Brain microvascular endothelial cell (primary cell): Measurements from ENCODE around the gene PEX1.
"Not testable (repeated sequence)": the region's sequence is repeated elsewhere in the genome, so short reads cannot be mapped to it uniquely, and the experiment has no call there.

Experiments used
- DNase-seq: peaks from one replicate; pipeline ENCODE4 v3.0.0-alpha.2; 2020
- H3K27ac ChIP-seq: fragments of 250-450 bp; sonication (Bioruptor Pico); 2 replicates; pipeline ENCODE4 v1.5.1; 2020; ENCODE audit warnings: mild to moderate bottlenecking, moderate library complexity
- H3K27me3 ChIP-seq: fragments of 250-450 bp; sonication (Bioruptor Pico); replicated peaks from 2 replicates; pipeline ENCODE4 v1.5.1; 2020; ENCODE audit warnings: mild to moderate bottlenecking
- H3K36me3 ChIP-seq: fragments of 250-450 bp; sonication (Bioruptor Pico); replicated peaks from 2 replicates; pipeline ENCODE4 v1.5.1; 2020; ENCODE audit warnings: mild to moderate bottlenecking
- H3K4me3 ChIP-seq: 2 replicates; pipeline ENCODE4 v1.5.1; 2011; ENCODE audit warnings: low read depth, mild to moderate bottlenecking, control low read depth, low read length, moderate library complexity
- in situ Hi-C: cut with HindIII; loops from 2 replicates; pipeline ENCODE4 v1.10.0; 2017; ENCODE audit warnings: low sequenced_read_pairs, low pct_ligation_motif_present
- TF ChIP-seq, protein P1 (sequence below): IDR thresholded peaks from 2 replicates; pipeline ENCODE4 v1.5.1; 2011; ENCODE audit warnings: low read depth, mild to moderate bottlenecking, moderate library complexity, low read length, control low read depth, inconsistent platforms; ENCODE audit errors: missing control alignments

PEX1 gene

GRCh38 chr7:92496876-92497275 lies 31.4 kb downstream of the PEX1 start:
- in situ Hi-C loops: no loop called here

DNA sequence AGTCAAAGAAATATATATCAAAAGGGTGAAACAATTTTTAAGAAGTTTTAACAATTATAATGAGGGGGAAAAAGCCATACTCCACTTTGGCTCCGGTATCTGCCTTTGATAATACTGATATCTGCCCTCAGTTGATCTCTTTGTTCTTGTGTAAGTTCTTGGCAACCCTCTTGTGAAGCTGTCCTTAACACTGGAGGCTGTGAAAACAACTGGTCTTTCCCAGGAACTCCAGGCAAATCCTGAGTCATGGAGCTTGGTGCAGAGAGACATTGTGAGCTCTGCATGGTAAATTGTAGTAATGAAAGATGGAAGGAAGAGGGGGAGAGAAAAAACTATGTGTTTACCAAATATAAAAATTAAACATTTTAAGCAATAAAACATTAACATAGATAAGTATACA lies 38.7 kb downstream of the PEX1 start:
- Histone ChIP-seq H3K4me3 (no peak overlapping the region), H3K27ac (no peak overlapping the region), H3K27me3 (no peaks in the 10 kb centered on the region), H3K36me3 (peaks cover 9% of the 10 kb centered on the region)
- TF ChIP-seq, protein P1, sequence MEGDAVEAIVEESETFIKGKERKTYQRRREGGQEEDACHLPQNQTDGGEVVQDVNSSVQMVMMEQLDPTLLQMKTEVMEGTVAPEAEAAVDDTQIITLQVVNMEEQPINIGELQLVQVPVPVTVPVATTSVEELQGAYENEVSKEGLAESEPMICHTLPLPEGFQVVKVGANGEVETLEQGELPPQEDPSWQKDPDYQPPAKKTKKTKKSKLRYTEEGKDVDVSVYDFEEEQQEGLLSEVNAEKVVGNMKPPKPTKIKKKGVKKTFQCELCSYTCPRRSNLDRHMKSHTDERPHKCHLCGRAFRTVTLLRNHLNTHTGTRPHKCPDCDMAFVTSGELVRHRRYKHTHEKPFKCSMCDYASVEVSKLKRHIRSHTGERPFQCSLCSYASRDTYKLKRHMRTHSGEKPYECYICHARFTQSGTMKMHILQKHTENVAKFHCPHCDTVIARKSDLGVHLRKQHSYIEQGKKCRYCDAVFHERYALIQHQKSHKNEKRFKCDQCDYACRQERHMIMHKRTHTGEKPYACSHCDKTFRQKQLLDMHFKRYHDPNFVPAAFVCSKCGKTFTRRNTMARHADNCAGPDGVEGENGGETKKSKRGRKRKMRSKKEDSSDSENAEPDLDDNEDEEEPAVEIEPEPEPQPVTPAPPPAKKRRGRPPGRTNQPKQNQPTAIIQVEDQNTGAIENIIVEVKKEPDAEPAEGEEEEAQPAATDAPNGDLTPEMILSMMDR: no peak
- DNase-seq: peak; percentile 18
- in situ Hi-C loops: no loop called here

More at GRCh38 chr7:92496876-92497275, 31.4 kb downstream of the PEX1 start:
- H3K4me3 ChIP-seq: no peak overlapping the region
- H3K27me3 ChIP-seq: no peaks in the 10 kb centered on the region
- TF ChIP-seq, protein P1: no peak
- peak; percentile 12 for DNase-seq
- H3K36me3 ChIP-seq: peaks cover 6% of the 10 kb centered on the region
- no peak overlapping the region for H3K27ac ChIP-seq

DNA sequence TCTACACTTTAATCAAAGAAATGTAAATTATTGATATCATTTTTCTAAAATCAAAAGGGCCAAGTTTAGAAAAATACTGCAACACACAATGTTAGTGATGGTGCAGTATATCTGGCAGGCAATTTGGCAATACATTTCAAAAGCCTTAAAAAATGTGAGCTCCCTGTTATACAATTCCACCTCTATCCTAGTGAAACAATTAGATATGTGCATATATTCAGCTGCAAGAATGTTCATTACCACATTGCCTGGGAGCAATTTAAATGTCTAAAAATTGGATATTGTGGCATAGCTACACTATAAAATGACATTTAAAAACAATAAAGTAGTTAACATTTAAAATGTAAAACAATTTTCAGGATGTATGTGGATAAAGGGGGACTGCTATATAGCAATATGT lies 40.5 kb downstream of the PEX1 start:
- H3K36me3 ChIP-seq: peaks cover 6% of the 10 kb centered on the region
- H3K4me3 ChIP-seq: no peak overlapping the region
- H3K27ac ChIP-seq: no peak overlapping the region
- TF ChIP-seq, protein P1: no peak
- H3K27me3 ChIP-seq: no peaks in the 10 kb centered on the region
- in situ Hi-C loops: no loop called here
- no peak for DNase-seq

DNA sequence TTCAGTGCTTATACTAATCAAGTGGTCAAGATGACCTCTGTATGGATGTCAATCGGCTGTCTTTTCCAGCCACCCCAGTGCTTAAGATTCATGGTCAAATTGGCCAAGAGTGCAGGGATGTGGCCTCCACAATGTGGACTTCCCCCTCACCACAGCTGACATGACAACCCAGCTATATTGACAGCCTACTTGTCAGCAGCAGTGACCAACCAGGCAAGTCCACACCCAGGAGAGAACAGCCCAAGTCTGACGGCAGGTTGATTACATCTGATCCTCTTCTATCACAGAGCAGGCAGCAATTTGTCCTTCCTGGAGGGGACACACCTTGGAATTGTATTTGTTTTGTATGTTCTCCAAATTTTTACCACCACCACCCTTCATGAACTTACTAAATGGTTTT lies 42.3 kb downstream of the PEX1 start:
- H3K27ac ChIP-seq: no peak overlapping the region
- no peaks in the 10 kb centered on the region for H3K27me3 ChIP-seq
- in situ Hi-C loops: no loop called here
- TF ChIP-seq, protein P1: no peak
- no peak for DNase-seq
- H3K4me3 ChIP-seq: no peak overlapping the region
- peaks cover 6% of the 10 kb centered on the region for H3K36me3 ChIP-seq

GRCh38 chr7:92485267-92485892 lies 42.9 kb downstream of the PEX1 start:
- TF ChIP-seq, protein P1: no peak
- no peak for DNase-seq
- Histone ChIP-seq H3K36me3 (peaks cover 6% of the 10 kb centered on the region), H3K27ac (no peak overlapping the region), H3K27me3 (no peaks in the 10 kb centered on the region), H3K4me3 (no peak overlapping the region)
- in situ Hi-C loops: no loop called here

GRCh38 chr7:92484226-92484625 lies 44.1 kb downstream of the PEX1 start:
- H3K27ac ChIP-seq, H3K36me3 ChIP-seq, in situ Hi-C loops, H3K27me3 ChIP-seq, DNase-seq, H3K4me3 ChIP-seq: not testable (repeated sequence)

GRCh38 chr7:92483624-92484023 lies 44.7 kb downstream of the PEX1 start:
- in situ Hi-C loops, H3K27ac ChIP-seq, H3K27me3 ChIP-seq, H3K36me3 ChIP-seq, DNase-seq, H3K4me3 ChIP-seq: not testable (repeated sequence)

- DNase-seq, H3K27me3 ChIP-seq, H3K36me3 ChIP-seq, H3K4me3 ChIP-seq, H3K27ac ChIP-seq, in situ Hi-C loops: not testable (repeated sequence)
Measured at GRCh38 chr7:92479146-92479545, 49.2 kb downstream of the PEX1 start.
